Cortex of kidney (tissue), 1 donor: ENCODE measurements around the gene MUC5AC.

Experiments used
- DNase-seq: peaks from one replicate; lab custom pipeline; 2025; lab: John Stamatoyannopoulos, UW

MUC5AC gene

GRCh38 chr11:1226226-1226985 is 68.7 kb downstream of the MUC5AC start:
- DNase-seq, result no peak

GRCh38 chr11:1226986-1227550 is 69.3 kb downstream of the MUC5AC start:
- no peak for DNase-seq

GRCh38 chr11:1227551-1228100 is 69.9 kb downstream of the MUC5AC start:
- DNase-seq, result no peak

GRCh38 chr11:1228101-1228821 is 70.5 kb downstream of the MUC5AC start:
- no peak for DNase-seq

GRCh38 chr11:1228921-1229451 is 71.2 kb downstream of the MUC5AC start:
- no peak for DNase-seq

GRCh38 chr11:1229471-1230120 is 71.8 kb downstream of the MUC5AC start:
- no peak for DNase-seq

- no peak for DNase-seq
These were observed 72.3 kb downstream of the MUC5AC start for GRCh38 chr11:1230121-1230455.

GRCh38 chr11:1230456-1231395 is 73.0 kb downstream of the MUC5AC start:
- DNase-seq, result no peak

GRCh38 chr11:1231396-1232020 is 73.8 kb downstream of the MUC5AC start:
- no peak for DNase-seq

GRCh38 chr11:1232021-1232882 is 74.5 kb downstream of the MUC5AC start:
- no peak for DNase-seq

GRCh38 chr11:1232883-1233321 is 75.1 kb downstream of the MUC5AC start:
- no peak for DNase-seq

- DNase-seq, result no peak
These were observed 75.7 kb downstream of the MUC5AC start for GRCh38 chr11:1233351-1234053.

- DNase-seq, result no peak
These were observed 76.4 kb downstream of the MUC5AC start for GRCh38 chr11:1234054-1234720.

GRCh38 chr11:1234771-1235305 is 77.1 kb downstream of the MUC5AC start:
- DNase-seq, result no peak

- DNase-seq, result no peak
These were observed 77.7 kb downstream of the MUC5AC start for GRCh38 chr11:1235306-1235900.

GRCh38 chr11:1235901-1236315 is 78.2 kb downstream of the MUC5AC start:
- no peak for DNase-seq

GRCh38 chr11:1236316-1237127 is 78.8 kb downstream of the MUC5AC start:
- DNase-seq, result no peak
